Vagina (tissue), 2 donors: ENCODE results near the gene SYCE3.

Source experiments
- CTCF ChIP-seq, 3 experiments: fragments of 450-650 bp in 2 of 3; fragments of 200-600 bp in 1 of 3; sonication (generic) in 1 of 3; IDR thresholded peaks; one replicate each; pipeline ENCODE4 v1.5.1; 2017 to 2019; ENCODE audit warnings: antibody characterized with exemption in 3 of 3, mild to moderate bottlenecking in 2 of 3, moderate library complexity in 2 of 3
- POLR2A ChIP-seq, 2 donors: fragments of 450-650 bp; IDR thresholded peaks; one replicate each; pipeline ENCODE4 v1.6.1; 2017; ENCODE audit warnings: antibody characterized with exemption in 2 of 2, mild to moderate bottlenecking in 2 of 2, moderate library complexity in 2 of 2

- TF ChIP-seq CTCF (IDR thresholded peaks at IDR 0.05) = no peak
- TF ChIP-seq POLR2A (IDR thresholded peaks at IDR 0.05) = no peak
Observed at GRCh38 chr22:50584106-50585096, 21.7 kb upstream of the SYCE3 start.
